CD4-positive, alpha-beta T cell (primary cell): Measurements from ENCODE around the gene RANBP3L. TPM values are rescaled to one million over a fixed set of nuclear protein-coding genes. Genes with fewer than 3 reads are reported as not detected.
"Not testable (repeated sequence)": the region's sequence is repeated elsewhere in the genome, so short reads cannot be mapped to it uniquely, and the experiment has no call there.

Experiments used
- ATAC-seq: fragments of 200-7000 bp; cut with Tn5 transposase; one replicate; pipeline ENCODE4 v1.10.0; 2022; ENCODE audit warnings: mild to moderate bottlenecking; ENCODE audit not compliant: poor library complexity
- CTCF ChIA-PET: fragments of 350-600 bp; sonication (Branson Sonifier 250); formaldehyde crosslinking; loops from one replicate; lab custom pipeline; 2021; ENCODE audit warnings: antibody characterized with exemption, inconsistent platforms; lab: Charles Lee
- POLR2A ChIA-PET: fragments of 350-600 bp; sonication (Branson Sonifier 250); formaldehyde crosslinking; loops from one replicate; lab custom pipeline; 2021; ENCODE audit warnings: antibody characterized with exemption, inconsistent platforms; lab: Charles Lee
- DNase-seq, 14 experiments: peaks; one replicate each; pipeline ENCODE4 v3.0.0-alpha.2; 2013 to 2020; ENCODE audit warnings: mixed read lengths in 2 of 14
- H3K27ac ChIP-seq, 2 donors: one replicate each; pipeline versions ENCODE4 v1.5.1 to v1.7.0; 2013; ENCODE audit warnings: low read length in 2 of 2, low read depth in 1 of 2, mild to moderate bottlenecking in 1 of 2
- H3K27me3 ChIP-seq, 2 experiments: 1 replicate in 1 of 2; 2 replicates in 1 of 2; pipeline versions ENCODE4 v1.6.1 to v1.7.0; 2013; ENCODE audit warnings: low read length in 2 of 2, control low read depth in 1 of 2, mild to moderate bottlenecking in 1 of 2, moderate library complexity in 1 of 2; ENCODE audit not compliant: insufficient read depth in 2 of 2, control insufficient read depth in 1 of 2
- H3K36me3 ChIP-seq: one replicate; pipeline ENCODE4 v1.6.1; 2013; ENCODE audit warnings: low read length, control low read depth; ENCODE audit not compliant: insufficient read depth
- H3K4me1 ChIP-seq: one replicate; pipeline ENCODE4 v1.6.1; 2013; ENCODE audit warnings: low read length, control low read depth; ENCODE audit not compliant: insufficient read depth
- H3K4me3 ChIP-seq: one replicate; pipeline ENCODE4 v1.5.1; 2013; ENCODE audit warnings: mild to moderate bottlenecking, low read length, moderate library complexity
- H3K9me3 ChIP-seq, 2 experiments: 1 replicate in 1 of 2; 2 replicates in 1 of 2; pipeline versions ENCODE4 v1.6.1 to v1.7.0; 2013; ENCODE audit warnings: low read length in 2 of 2, mild to moderate bottlenecking in 2 of 2, control low read depth in 1 of 2, moderate library complexity in 1 of 2; ENCODE audit not compliant: control insufficient read depth in 1 of 2, insufficient read depth in 1 of 2
- H3K27ac Mint-ChIP-seq: one replicate; pipeline ENCODE4 v1.8.0; 2020; ENCODE audit warnings: mixed read lengths
- H3K27me3 Mint-ChIP-seq: one replicate; pipeline ENCODE4 v1.8.0; 2021; ENCODE audit warnings: mixed read lengths
- H3K36me3 Mint-ChIP-seq: one replicate; pipeline ENCODE4 v1.8.0; 2021; ENCODE audit warnings: low read depth, mixed read lengths
- H3K4me1 Mint-ChIP-seq: one replicate; pipeline ENCODE4 v1.8.0; 2021; ENCODE audit warnings: low read depth, mixed read lengths
- H3K4me3 Mint-ChIP-seq: one replicate; pipeline ENCODE4 v1.8.0; 2020; ENCODE audit warnings: mild to moderate bottlenecking, mixed read lengths
- H3K9me3 Mint-ChIP-seq: one replicate; pipeline ENCODE4 v1.8.0; 2020; ENCODE audit warnings: mixed read lengths
- CTCF ChIP-seq: fragments of 200-600 bp; IDR thresholded peaks from one replicate; pipeline ENCODE4 v1.8.0; 2022; ENCODE audit warnings: antibody characterized with exemption, mild to moderate bottlenecking
- intact Hi-C, 2 experiments: fragments of 100-400 bp; cut with DNase I in 1 of 2; cut with micrococcal nuclease in 1 of 2; formaldehyde crosslinking; loops; one replicate each; pipeline versions ENCODE4 v1.15.1 to v1.9.0; 2023 to 2025; cut with DNase I, micrococcal nuclease
- total RNA-seq, 174 experiments: library from RNA in 2 of 174; stranded (reverse) in 2 of 174; gene quantifications; one replicate each; pipeline ENCODE4 v1.2.3 and lab custom pipeline; 2021 to 2026

Gene RANBP3L
- total RNA-seq, 2 experiments from 2014 or later, result not detected

- Histone ChIP-seq H3K4me1 (no peaks in the 10 kb centered on the region), H3K27ac (no peak overlapping the region), H3K36me3 (no peaks in the 10 kb centered on the region), H3K4me3 (no peak overlapping the region), H3K27me3 (peaks cover 6 to 11% of the 10 kb centered on the region in 2 experiments), H3K9me3 (no peaks in the 10 kb centered on the region)
- no peak for DNase-seq
- no peak overlapping the region for H3K4me3 Mint-ChIP-seq
- H3K36me3 Mint-ChIP-seq, result no peaks in the 10 kb centered on the region
- H3K27ac Mint-ChIP-seq, result no peak overlapping the region
- ChIA-PET POLR2A (no interaction called here), CTCF (no interaction called here)
- ATAC-seq, result no peak
- TF ChIP-seq CTCF, result no peak
- H3K4me1 Mint-ChIP-seq, result peaks cover 12% of the 10 kb centered on the region
- no peaks in the 10 kb centered on the region for H3K9me3 Mint-ChIP-seq
- peaks cover 13% of the 10 kb centered on the region for H3K27me3 Mint-ChIP-seq
- intact Hi-C loops, result no loop called here
Observed at GRCh38 chr5:36297653-36298052, 4.0 kb downstream of the RANBP3L start.

- no peaks in the 10 kb centered on the region for H3K36me3 Mint-ChIP-seq
- Histone ChIP-seq H3K27me3 (no peaks in the 10 kb centered on the region), H3K36me3 (no peaks in the 10 kb centered on the region), H3K27ac (no peak overlapping the region), H3K4me1 (no peaks in the 10 kb centered on the region), H3K4me3 (no peak overlapping the region), H3K9me3 (no peaks in the 10 kb centered on the region)
- no peak overlapping the region for H3K4me3 Mint-ChIP-seq
- no peak for ATAC-seq
- H3K4me1 Mint-ChIP-seq, result no peaks in the 10 kb centered on the region
- DNase-seq, result no peak
- POLR2A ChIA-PET, result no interaction called here
- intact Hi-C loops, result no loop called here
- H3K27ac Mint-ChIP-seq, result no peak overlapping the region
- CTCF ChIA-PET, result no interaction called here
- TF ChIP-seq CTCF, result no peak
- H3K9me3 Mint-ChIP-seq, result no peaks in the 10 kb centered on the region
- H3K27me3 Mint-ChIP-seq, result no peaks in the 10 kb centered on the region
Observed at GRCh38 chr5:36285837-36286615, 15.7 kb downstream of the RANBP3L start.

GRCh38 chr5:36283775-36284174 lies 17.9 kb downstream of the RANBP3L start:
- CTCF ChIA-PET, H3K4me3 Mint-ChIP-seq, intact Hi-C loops, H3K4me3 ChIP-seq, ATAC-seq, H3K27ac ChIP-seq, POLR2A ChIA-PET, H3K4me1 ChIP-seq, H3K36me3 ChIP-seq, H3K27me3 ChIP-seq, H3K27me3 Mint-ChIP-seq, H3K36me3 Mint-ChIP-seq, DNase-seq, H3K4me1 Mint-ChIP-seq, H3K9me3 Mint-ChIP-seq, H3K9me3 ChIP-seq, H3K27ac Mint-ChIP-seq: not testable (repeated sequence)

GRCh38 chr5:36281626-36282025 lies 20.1 kb downstream of the RANBP3L start:
- Histone ChIP-seq H3K4me1 (no peaks in the 10 kb centered on the region), H3K9me3 (no peaks in the 10 kb centered on the region)

More at GRCh38 chr5:36281626-36282025, 20.1 kb downstream of the RANBP3L start:
- H3K9me3 Mint-ChIP-seq, result no peaks in the 10 kb centered on the region
- H3K36me3 Mint-ChIP-seq, result no peaks in the 10 kb centered on the region
- Histone ChIP-seq H3K36me3 (no peaks in the 10 kb centered on the region), H3K4me3 (no peak overlapping the region), H3K27ac (no peak overlapping the region), H3K27me3 (no peaks in the 10 kb centered on the region)
- H3K4me3 Mint-ChIP-seq, result no peak overlapping the region
- H3K27me3 Mint-ChIP-seq, result no peaks in the 10 kb centered on the region
- ChIA-PET CTCF (no interaction called here), POLR2A (no interaction called here)
- intact Hi-C loops, result no loop called here
- H3K4me1 Mint-ChIP-seq, result no peaks in the 10 kb centered on the region
- no peak for TF ChIP-seq CTCF
- no peak for ATAC-seq
- DNase-seq, result no peak
- no peak overlapping the region for H3K27ac Mint-ChIP-seq
